ENCODE measurements around the gene TLE4.
"Not testable (repeated sequence)": the region's sequence is repeated elsewhere in the genome, so short reads cannot be mapped to it uniquely, and the experiment has no call there.

Gene TLE4

GRCh38 chr9:79598562-79599345 lies 27.0 kb downstream of the TLE4 start:
- DNase-seq (ENCODE audit: low read depth) = no peak
- no peak overlapping the region for H3K4me3 ChIP-seq (ENCODE audit: low read depth, low read length)

GRCh38 chr9:79600466-79600865 lies 28.7 kb downstream of the TLE4 start:
- no peak overlapping the region for H3K4me3 ChIP-seq (ENCODE audit: low read depth, low read length)
- DNase-seq (ENCODE audit: low read depth) = no peak

GRCh38 chr9:79603222-79603920 lies 31.6 kb downstream of the TLE4 start:
- no peak overlapping the region for H3K4me3 ChIP-seq (ENCODE audit: low read depth, low read length)
- no peak for DNase-seq (ENCODE audit: low read depth)

GRCh38 chr9:79604149-79604548 lies 32.4 kb downstream of the TLE4 start:
- DNase-seq (ENCODE audit: low read depth) = no peak
- H3K4me3 ChIP-seq (ENCODE audit: low read depth, low read length) = no peak overlapping the region

GRCh38 chr9:79604921-79605562 lies 33.3 kb downstream of the TLE4 start:
- no peak overlapping the region for H3K4me3 ChIP-seq (ENCODE audit: low read depth, low read length)
- DNase-seq (ENCODE audit: low read depth) = no peak

- not testable (repeated sequence) for DNase-seq (ENCODE audit: low read depth); H3K4me3 ChIP-seq (ENCODE audit: low read depth, low read length)
These were observed 34.8 kb downstream of the TLE4 start for GRCh38 chr9:79606529-79606928.

- DNase-seq (ENCODE audit: low read depth) = no peak
- no peak overlapping the region for H3K4me3 ChIP-seq (ENCODE audit: low read depth, low read length)
These were observed 37.8 kb downstream of the TLE4 start for GRCh38 chr9:79609468-79610018.

- no peak overlapping the region for H3K4me3 ChIP-seq (ENCODE audit: low read depth, low read length)
- DNase-seq (ENCODE audit: low read depth) = peak; percentile 29
These were observed 38.4 kb downstream of the TLE4 start for GRCh38 chr9:79610019-79610631.

GRCh38 chr9:79610791-79611614 lies 39.2 kb downstream of the TLE4 start:
- peak; percentile 93 for DNase-seq (ENCODE audit: low read depth)
- no peak overlapping the region for H3K4me3 ChIP-seq (ENCODE audit: low read depth, low read length)

- no peak for DNase-seq (ENCODE audit: low read depth)
- H3K4me3 ChIP-seq (ENCODE audit: low read depth, low read length) = no peak overlapping the region
These were observed 41.4 kb downstream of the TLE4 start for GRCh38 chr9:79613145-79613544.

GRCh38 chr9:79615038-79615437 lies 43.3 kb downstream of the TLE4 start:
- H3K4me3 ChIP-seq (ENCODE audit: low read depth, low read length) = no peak overlapping the region
- no peak for DNase-seq (ENCODE audit: low read depth)

- H3K4me3 ChIP-seq (ENCODE audit: low read depth, low read length) = no peak overlapping the region
- no peak for DNase-seq (ENCODE audit: low read depth)
These were observed 44.2 kb downstream of the TLE4 start for GRCh38 chr9:79616013-79616412.

- H3K4me3 ChIP-seq (ENCODE audit: low read depth, low read length) = no peak overlapping the region
- no peak for DNase-seq (ENCODE audit: low read depth)
These were observed 45.2 kb downstream of the TLE4 start for GRCh38 chr9:79616971-79617370.

- peak; percentile 41 for DNase-seq (ENCODE audit: low read depth)
- H3K4me3 ChIP-seq (ENCODE audit: low read depth, low read length) = no peak overlapping the region
These were observed 45.6 kb downstream of the TLE4 start for GRCh38 chr9:79617395-79617794.

- DNase-seq (ENCODE audit: low read depth) = no peak
- H3K4me3 ChIP-seq (ENCODE audit: low read depth, low read length) = no peak overlapping the region
These were observed 48.2 kb downstream of the TLE4 start for GRCh38 chr9:79619930-79620329.

GRCh38 chr9:79621916-79622575 lies 50.3 kb downstream of the TLE4 start:
- DNase-seq (ENCODE audit: low read depth) = no peak
- H3K4me3 ChIP-seq (ENCODE audit: low read depth, low read length) = no peak overlapping the region

- no peak for DNase-seq (ENCODE audit: low read depth)
These were observed 52.3 kb downstream of the TLE4 start for GRCh38 chr9:79623799-79624721.

More at GRCh38 chr9:79623799-79624721, 52.3 kb downstream of the TLE4 start:
- no peak overlapping the region for H3K4me3 ChIP-seq (ENCODE audit: low read depth, low read length)
